H9 (cell line): ENCODE measurements around the gene MED29. TPM values are rescaled to one million over a fixed set of nuclear protein-coding genes. Genes with fewer than 3 reads are reported as not detected.

Source experiments
- DNase-seq: peaks from one replicate; pipeline ENCODE4 v3.0.0-alpha.2; 2017
- H2AFZ ChIP-seq: one replicate; pipeline ENCODE4 v1.6.1; 2013; ENCODE audit warnings: mild to moderate bottlenecking, low read length, control low read depth, moderate library complexity
- H2AK5ac ChIP-seq: 2 replicates; pipeline ENCODE4 v1.6.1; 2013; ENCODE audit warnings: low read length, control low read depth, mixed read lengths; ENCODE audit not compliant: insufficient read length
- H2BK120ac ChIP-seq: one replicate; pipeline ENCODE4 v1.6.1; 2013; ENCODE audit warnings: low read depth, mild to moderate bottlenecking, low read length, control low read depth, inconsistent platforms; ENCODE audit not compliant: poor library complexity, severe bottlenecking
- H2BK12ac ChIP-seq: 2 replicates; pipeline ENCODE4 v1.6.1; 2013; ENCODE audit warnings: low read length, control low read depth, mixed read lengths, low read depth; ENCODE audit not compliant: insufficient read length
- H2BK15ac ChIP-seq: 2 replicates; pipeline ENCODE4 v1.6.1; 2013; ENCODE audit warnings: low read depth, low read length, control low read depth
- H2BK20ac ChIP-seq: one replicate; pipeline ENCODE4 v1.6.1; 2013; ENCODE audit warnings: low read depth, mild to moderate bottlenecking, low read length, control low read depth, inconsistent platforms; ENCODE audit not compliant: poor library complexity, severe bottlenecking
- H2BK5ac ChIP-seq: 2 replicates; pipeline ENCODE4 v1.6.1; 2013; ENCODE audit warnings: low read length, control low read depth, mixed read lengths; ENCODE audit not compliant: insufficient read length
- H3K14ac ChIP-seq: 2 replicates; pipeline ENCODE4 v1.6.1; 2013; ENCODE audit warnings: low read length, control low read depth; ENCODE audit not compliant: insufficient read depth
- H3K18ac ChIP-seq: 2 replicates; pipeline ENCODE4 v1.6.1; 2013; ENCODE audit warnings: low read depth, mild to moderate bottlenecking, mixed read lengths, low read length, control low read depth; ENCODE audit not compliant: insufficient read length
- H3K23ac ChIP-seq: 2 replicates; pipeline ENCODE4 v1.6.1; 2013; ENCODE audit warnings: low read length, control low read depth, mixed read lengths, low read depth; ENCODE audit not compliant: insufficient read length
- H3K23me2 ChIP-seq: 2 replicates; pipeline ENCODE4 v1.6.1; 2013; ENCODE audit warnings: low read depth, mild to moderate bottlenecking, mixed read lengths, low read length, control low read depth; ENCODE audit not compliant: insufficient read length, poor library complexity, severe bottlenecking
- H3K27ac ChIP-seq: 2 replicates; pipeline ENCODE4 v1.5.1; 2013; ENCODE audit warnings: low read length, control low read depth, mixed read lengths, low read depth; ENCODE audit not compliant: insufficient read length
- H3K27me3 ChIP-seq: 2 replicates; pipeline ENCODE4 v1.6.1; 2013; ENCODE audit warnings: low read length, control low read depth, inconsistent platforms; ENCODE audit not compliant: insufficient read depth
- H3K4ac ChIP-seq: 2 replicates; pipeline ENCODE4 v1.6.1; 2013; ENCODE audit warnings: low read depth, mild to moderate bottlenecking, control low read depth, inconsistent platforms, low read length, moderate library complexity
- H3K4me1 ChIP-seq: 2 replicates; pipeline ENCODE4 v1.6.1; 2013; ENCODE audit warnings: low read length, control low read depth, inconsistent platforms; ENCODE audit not compliant: insufficient read depth
- H3K4me2 ChIP-seq: 2 replicates; pipeline ENCODE4 v1.6.1; 2013; ENCODE audit warnings: low read length, control low read depth, mixed read lengths; ENCODE audit not compliant: insufficient read length, insufficient read depth
- H3K56ac ChIP-seq: 2 replicates; pipeline ENCODE4 v1.6.1; 2013; ENCODE audit warnings: low read depth, mild to moderate bottlenecking, mixed read lengths, low read length, control low read depth; ENCODE audit not compliant: insufficient read length
- H3K79me1 ChIP-seq: 2 replicates; pipeline ENCODE4 v1.6.1; 2013; ENCODE audit warnings: low read depth, mild to moderate bottlenecking, moderate library complexity, low read length, control low read depth, inconsistent platforms; ENCODE audit not compliant: insufficient read depth, poor library complexity, severe bottlenecking
- H3K79me2 ChIP-seq: 2 replicates; pipeline ENCODE4 v1.6.1; 2013; ENCODE audit warnings: low read length, control low read depth, inconsistent platforms; ENCODE audit not compliant: insufficient read depth
- H3K9ac ChIP-seq: 2 replicates; pipeline ENCODE4 v1.6.1; 2013; ENCODE audit warnings: low read length, control low read depth, mixed read lengths; ENCODE audit not compliant: insufficient read length; ENCODE audit errors: extremely low read depth
- H3K9me3 ChIP-seq: one replicate; pipeline ENCODE4 v1.6.1; 2013; ENCODE audit warnings: low read depth, low read length, inconsistent platforms; ENCODE audit not compliant: control insufficient read depth
- H3T11ph ChIP-seq: one replicate; pipeline ENCODE4 v1.6.1; 2013; ENCODE audit warnings: mild to moderate bottlenecking, low read length, control low read depth, inconsistent platforms
- H4K20me1 ChIP-seq: one replicate; pipeline ENCODE4 v1.6.1; 2013; ENCODE audit not compliant: control insufficient read depth, insufficient read length, insufficient read depth
- H4K5ac ChIP-seq: 2 replicates; pipeline ENCODE4 v1.6.1; 2013; ENCODE audit warnings: low read depth, mild to moderate bottlenecking, mixed read lengths, low read length, control low read depth; ENCODE audit not compliant: insufficient read length
- H4K8ac ChIP-seq: replicated peaks from 2 replicates; pipeline ENCODE4 v1.6.1; 2013; ENCODE audit warnings: low read length, control low read depth, mixed read lengths, low read depth; ENCODE audit not compliant: insufficient read length
- H4K91ac ChIP-seq: 2 replicates; pipeline ENCODE4 v1.6.1; 2013; ENCODE audit warnings: low read depth, mild to moderate bottlenecking, moderate library complexity, mixed read lengths, low read length, control low read depth; ENCODE audit not compliant: insufficient read length
- H3K27ac Mint-ChIP-seq, 3 experiments: 2 replicates in 2 of 3; 3 replicates in 1 of 3; pipeline ENCODE4 v1.8.0; 2020 to 2021; ENCODE audit warnings: mixed read lengths in 3 of 3, mild to moderate bottlenecking in 1 of 3, moderate library complexity in 1 of 3
- H3K27me3 Mint-ChIP-seq: 2 replicates; pipeline ENCODE4 v1.8.0; 2021; ENCODE audit warnings: low read depth, mild to moderate bottlenecking, moderate library complexity, mixed read lengths
- H3K36me3 Mint-ChIP-seq, 3 experiments: 2 replicates in 2 of 3; 3 replicates in 1 of 3; pipeline ENCODE4 v1.8.0; 2020 to 2021; ENCODE audit warnings: low read depth in 3 of 3, mixed read lengths in 3 of 3; ENCODE audit not compliant: insufficient read depth in 1 of 3
- H3K4me1 Mint-ChIP-seq, 2 experiments: 2 replicates each; pipeline ENCODE4 v1.8.0; 2020; ENCODE audit warnings: mixed read lengths in 2 of 2
- H3K4me3 Mint-ChIP-seq, 2 experiments: 2 replicates in 1 of 2; 3 replicates in 1 of 2; pipeline ENCODE4 v1.8.0; 2020 to 2021; ENCODE audit warnings: mild to moderate bottlenecking in 2 of 2, mixed read lengths in 2 of 2, moderate library complexity in 1 of 2
- H3K9me3 Mint-ChIP-seq, 2 experiments: 2 replicates in 1 of 2; 3 replicates in 1 of 2; pipeline ENCODE4 v1.8.0; 2020; ENCODE audit warnings: mild to moderate bottlenecking in 2 of 2, mixed read lengths in 2 of 2, moderate library complexity in 1 of 2
- WGBS: extraction: QIAGEN DNeasy Blood & Tissue Kit; methylation state at CpG from one replicate; pipeline ENCODE4 v1.1.7; 2013; ENCODE audit warnings: missing lambda C conversion rate, low lambda C conversion rate, mixed read lengths; ENCODE audit not compliant: insufficient read length; ENCODE audit errors: extremely low coverage; 5-methylcytosine and 5-hydroxymethylcytosine counted together
- total RNA-seq: library from RNA; stranded (reverse); gene quantifications from 2 replicates; pipeline ENCODE4 v1.2.1, GENCODE V29; 2021
- TF ChIP-seq, protein P1 (sequence below): fragments of 200-600 bp; sonication (generic); conservative IDR thresholded peaks from 3 replicates; pipeline ENCODE4 v1.8.0; 2021; ENCODE audit warnings: antibody characterized with exemption, mild to moderate bottlenecking

MED29 gene
- total RNA-seq, 1 experiment from 2014 or later = 48.3 TPM

DNA sequence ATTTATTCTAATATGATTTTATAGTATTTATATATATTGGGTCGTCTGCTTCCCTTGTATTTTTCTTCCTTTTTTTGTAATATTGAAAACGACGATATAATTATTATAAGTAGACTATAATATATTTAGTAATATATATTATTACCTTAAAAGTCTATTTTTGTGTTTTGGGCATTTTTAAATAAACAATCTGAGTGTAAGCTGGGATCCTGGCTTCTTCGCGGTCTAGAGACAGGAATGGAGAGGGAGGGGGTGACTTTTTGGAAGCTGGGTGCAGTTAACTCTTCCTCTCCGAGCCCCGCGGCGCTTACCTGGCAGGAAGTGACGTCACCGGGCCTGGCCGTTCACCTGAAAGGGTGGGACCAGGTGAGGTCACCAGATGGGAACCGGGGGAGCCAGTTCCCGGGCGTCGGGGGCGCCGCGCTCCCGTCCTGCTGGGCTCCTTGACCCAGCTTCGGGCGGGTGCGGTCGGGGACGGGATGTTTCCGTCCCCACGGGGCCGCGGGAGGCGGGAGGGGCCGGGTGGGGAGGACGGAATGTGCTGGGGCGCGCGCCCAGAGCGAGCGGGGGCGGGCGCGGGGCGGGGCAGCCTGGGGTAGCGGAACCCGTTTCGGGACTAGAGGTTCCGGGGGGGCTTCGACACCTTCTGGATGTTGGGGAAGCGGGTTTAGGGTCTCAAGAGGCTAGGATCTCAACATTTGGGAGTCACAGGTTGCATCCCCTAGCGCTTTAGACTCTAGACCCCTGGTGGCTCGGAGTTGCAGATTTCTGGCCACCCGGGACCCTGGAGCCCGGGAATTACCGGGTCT lies 18.2 kb downstream of the MED29 start:
- Mint-ChIP-seq H3K27ac (peak overlapping the region; percentile 40 to 97 (median 96); a peak in 5 of 7 replicates), H3K4me1 (peaks cover 39 to 54% of the 10 kb centered on the region in 2 experiments), H3K4me3 (peak overlapping the region; percentile 96 to 97), H3K9me3 (no peaks in the 10 kb centered on the region; a peak in 1 of 5 replicates), H3K36me3 (peaks cover 9 to 20% (median 17%) of the 10 kb centered on the region in 3 experiments), H3K27me3 (peaks cover 1% of the 10 kb centered on the region; the same call in 1 of the 2 replicates)
- Histone ChIP-seq H2AK5ac (no peak overlapping the region), H2BK15ac (no peak overlapping the region), H3K9ac (peak overlapping the region; percentile 86), H4K8ac (no peak overlapping the region), H3K9me3 (no peaks in the 10 kb centered on the region), H2BK20ac (no peak overlapping the region), H3K23ac (no peak overlapping the region), H3K4me1 (peaks cover 6% of the 10 kb centered on the region; the same call in 1 of the 2 replicates), H3K4ac (peak overlapping the region; percentile 74; the same call in 1 of the 2 replicates), H3K4me2 (peak overlapping the region; percentile 78), H3K23me2 (peaks cover 19% of the 10 kb centered on the region), H3K18ac (peak overlapping the region; percentile 91), H3K14ac (peak overlapping the region; percentile 96), H4K91ac (no peak overlapping the region), H3K79me1 (peaks cover under 1% of the 10 kb centered on the region), H4K5ac (no peak overlapping the region), H3K56ac (no peak overlapping the region), H2BK5ac (no peak overlapping the region), H3K27ac (peak overlapping the region; percentile 62), H3K79me2 (peaks cover 5% of the 10 kb centered on the region; the same call in 1 of the 2 replicates), H2BK120ac (peak overlapping the region; percentile 81), H2AFZ (no peak overlapping the region), H2BK12ac (no peak overlapping the region), H3T11ph (peak overlapping the region; percentile 77), H3K27me3 (no peaks in the 10 kb centered on the region), H4K20me1 (peaks cover 2% of the 10 kb centered on the region)
- TF ChIP-seq, protein P1, sequence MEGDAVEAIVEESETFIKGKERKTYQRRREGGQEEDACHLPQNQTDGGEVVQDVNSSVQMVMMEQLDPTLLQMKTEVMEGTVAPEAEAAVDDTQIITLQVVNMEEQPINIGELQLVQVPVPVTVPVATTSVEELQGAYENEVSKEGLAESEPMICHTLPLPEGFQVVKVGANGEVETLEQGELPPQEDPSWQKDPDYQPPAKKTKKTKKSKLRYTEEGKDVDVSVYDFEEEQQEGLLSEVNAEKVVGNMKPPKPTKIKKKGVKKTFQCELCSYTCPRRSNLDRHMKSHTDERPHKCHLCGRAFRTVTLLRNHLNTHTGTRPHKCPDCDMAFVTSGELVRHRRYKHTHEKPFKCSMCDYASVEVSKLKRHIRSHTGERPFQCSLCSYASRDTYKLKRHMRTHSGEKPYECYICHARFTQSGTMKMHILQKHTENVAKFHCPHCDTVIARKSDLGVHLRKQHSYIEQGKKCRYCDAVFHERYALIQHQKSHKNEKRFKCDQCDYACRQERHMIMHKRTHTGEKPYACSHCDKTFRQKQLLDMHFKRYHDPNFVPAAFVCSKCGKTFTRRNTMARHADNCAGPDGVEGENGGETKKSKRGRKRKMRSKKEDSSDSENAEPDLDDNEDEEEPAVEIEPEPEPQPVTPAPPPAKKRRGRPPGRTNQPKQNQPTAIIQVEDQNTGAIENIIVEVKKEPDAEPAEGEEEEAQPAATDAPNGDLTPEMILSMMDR = no peak
- peak; percentile 97 for DNase-seq
- no CpG with 5 or more reads among the region's 52 CpGs for WGBS
